Mesendoderm (in vitro differentiated cells): ENCODE results near the gene R3HDM2. TPM values are rescaled to one million over a fixed set of nuclear protein-coding genes. Genes with fewer than 3 reads are reported as not detected.

Experiments
- DNase-seq: peaks from one replicate; pipeline ENCODE4 v3.0.0; 2013
- H2AK5ac ChIP-seq: 2 replicates; pipeline ENCODE4 v1.6.1; 2013; ENCODE audit warnings: low read length, inconsistent platforms
- H2BK120ac ChIP-seq: 2 replicates; pipeline ENCODE4 v1.6.1; 2013; ENCODE audit warnings: low read depth, mild to moderate bottlenecking, low read length, moderate library complexity, mixed read lengths
- H2BK15ac ChIP-seq: replicated peaks from 2 replicates; pipeline ENCODE4 v1.6.1; 2013; ENCODE audit warnings: low read depth, mild to moderate bottlenecking, moderate library complexity
- H2BK5ac ChIP-seq: 2 replicates; pipeline ENCODE4 v1.6.1; 2013; ENCODE audit warnings: low read length, inconsistent platforms
- H3K18ac ChIP-seq: 2 replicates; pipeline ENCODE4 v1.6.1; 2013; ENCODE audit warnings: mild to moderate bottlenecking, low read length, mixed read lengths
- H3K23ac ChIP-seq: one replicate; pipeline ENCODE4 v1.6.1; 2013; ENCODE audit warnings: low read length
- H3K27ac ChIP-seq: 2 replicates; pipeline ENCODE4 v1.5.1; 2013; ENCODE audit warnings: low read depth, mild to moderate bottlenecking, inconsistent platforms, low read length, moderate library complexity
- H3K27me3 ChIP-seq: 2 replicates; pipeline ENCODE4 v1.6.1; 2013; ENCODE audit warnings: low read length, control low read depth, mild to moderate bottlenecking, inconsistent platforms; ENCODE audit not compliant: insufficient read depth, poor library complexity
- H3K36me3 ChIP-seq: 2 replicates; pipeline ENCODE4 v1.6.1; 2013; ENCODE audit warnings: low read length, inconsistent platforms; ENCODE audit not compliant: control insufficient read depth, insufficient read depth
- H3K4ac ChIP-seq: one replicate; pipeline ENCODE4 v1.6.1; 2013; ENCODE audit warnings: low read depth, mild to moderate bottlenecking, low read length, moderate library complexity
- H3K4me1 ChIP-seq: 2 replicates; pipeline ENCODE4 v1.6.1; 2013; ENCODE audit warnings: low read depth, low read length, inconsistent platforms; ENCODE audit not compliant: control insufficient read depth
- H3K4me2 ChIP-seq: 2 replicates; pipeline ENCODE4 v1.6.1; 2013; ENCODE audit warnings: low read length
- H3K4me3 ChIP-seq: 2 replicates; pipeline ENCODE4 v1.5.1; 2013; ENCODE audit warnings: mild to moderate bottlenecking, low read length
- H3K56ac ChIP-seq: one replicate; pipeline ENCODE4 v1.6.1; 2013; ENCODE audit warnings: low read length
- H3K79me1 ChIP-seq: 2 replicates; pipeline ENCODE4 v1.6.1; 2013; ENCODE audit warnings: low read length, inconsistent platforms
- H3K79me2 ChIP-seq: 2 replicates; pipeline ENCODE4 v1.6.1; 2013; ENCODE audit warnings: mild to moderate bottlenecking, low read length; ENCODE audit not compliant: control insufficient read depth, insufficient read depth
- H3K9ac ChIP-seq: 2 replicates; pipeline ENCODE4 v1.6.1; 2013; ENCODE audit warnings: low read length, inconsistent platforms
- H4K5ac ChIP-seq: one replicate; pipeline ENCODE4 v1.6.1; 2013; ENCODE audit warnings: low read length
- H4K8ac ChIP-seq: one replicate; pipeline ENCODE4 v1.6.1; 2013; ENCODE audit warnings: low read depth, mild to moderate bottlenecking, control low read depth, low read length, moderate library complexity
- whole genome bisulfite sequencing: extraction: QIAGEN DNeasy Blood & Tissue Kit; methylation state at CpG from one replicate; pipeline ENCODE4 v1.1.7; 2013; ENCODE audit warnings: low lambda C conversion rate, missing lambda C conversion rate; ENCODE audit not compliant: insufficient coverage; ENCODE audit errors: extremely low coverage; 5-methylcytosine and 5-hydroxymethylcytosine counted together
- small RNA-seq: library from polyadenylated mRNA; stranded (forward); fragments of <200 nt; extraction: miRNeasy Mini kit (QIAGEN cat#:217004); gene quantifications from one replicate; pipeline ENCODE3, GENCODE V24; 2013; ENCODE audit not compliant: insufficient read depth

Gene R3HDM2

GRCh38 chr12:57205186-57205585 is 225.7 kb downstream of the R3HDM2 start:
- no peak for DNase-seq
- Histone ChIP-seq H2BK5ac (no peak overlapping the region), H4K8ac (no peak overlapping the region), H3K4me3 (no peak overlapping the region), H3K79me2 (no peaks in the 10 kb centered on the region), H3K4ac (no peak overlapping the region), H2AK5ac (no peak overlapping the region), H3K23ac (no peak overlapping the region), H3K4me1 (no peaks in the 10 kb centered on the region), H3K27ac (no peak overlapping the region), H3K56ac (no peak overlapping the region), H3K18ac (no peak overlapping the region), H3K9ac (no peak overlapping the region), H2BK15ac (no peak overlapping the region), H3K4me2 (no peak overlapping the region), H3K36me3 (peaks cover 11% of the 10 kb centered on the region), H2BK120ac (no peak overlapping the region), H4K5ac (no peak overlapping the region), H3K27me3 (no peaks in the 10 kb centered on the region), H3K79me1 (no peaks in the 10 kb centered on the region)
- no CpG with 5 or more reads among the region's 26 CpGs for WGBS

- no peak overlapping the region for H3K4me3 ChIP-seq
- no peak overlapping the region for H4K5ac ChIP-seq
- no peak for DNase-seq
- no peak overlapping the region for H3K18ac ChIP-seq
- no peaks in the 10 kb centered on the region for H3K79me1 ChIP-seq
- H3K4ac ChIP-seq = no peak overlapping the region
- H3K4me2 ChIP-seq = no peak overlapping the region
- H3K23ac ChIP-seq = no peak overlapping the region
- no peak overlapping the region for H3K56ac ChIP-seq
- H3K79me2 ChIP-seq = no peaks in the 10 kb centered on the region
- no CpG with 5 or more reads among the region's 19 CpGs for WGBS
- no peak overlapping the region for H2BK120ac ChIP-seq
- H3K27ac ChIP-seq = no peak overlapping the region
- peaks cover 11% of the 10 kb centered on the region for H3K36me3 ChIP-seq
- no peaks in the 10 kb centered on the region for H3K4me1 ChIP-seq
- no peak overlapping the region for H2BK5ac ChIP-seq
- H2AK5ac ChIP-seq = no peak overlapping the region
- H2BK15ac ChIP-seq = no peak overlapping the region
- no peaks in the 10 kb centered on the region for H3K27me3 ChIP-seq
- no peak overlapping the region for H3K9ac ChIP-seq
- H4K8ac ChIP-seq = no peak overlapping the region
These were observed 226.4 kb downstream of the R3HDM2 start for GRCh38 chr12:57204454-57204853.

GRCh38 chr12:57203791-57204190 is 227.1 kb downstream of the R3HDM2 start:
- H3K4me3 ChIP-seq = no peak overlapping the region
- H3K9ac ChIP-seq = no peak overlapping the region
- H4K8ac ChIP-seq = no peak overlapping the region
- no peak overlapping the region for H2BK15ac ChIP-seq
- no peak overlapping the region for H3K23ac ChIP-seq
- no peak overlapping the region for H3K56ac ChIP-seq
- H3K4me1 ChIP-seq = no peaks in the 10 kb centered on the region
- H2AK5ac ChIP-seq = no peak overlapping the region
- no peak overlapping the region for H2BK5ac ChIP-seq
- H3K4me2 ChIP-seq = no peak overlapping the region
- no peaks in the 10 kb centered on the region for H3K79me2 ChIP-seq
- no peak overlapping the region for H4K5ac ChIP-seq
- no peak overlapping the region for H3K4ac ChIP-seq
- H3K18ac ChIP-seq = no peak overlapping the region
- no peak overlapping the region for H3K27ac ChIP-seq
- H3K79me1 ChIP-seq = no peaks in the 10 kb centered on the region
- no CpG with 5 or more reads among the region's 11 CpGs for WGBS
- no peak for DNase-seq
- H3K27me3 ChIP-seq = no peaks in the 10 kb centered on the region
- H2BK120ac ChIP-seq = no peak overlapping the region
- peaks cover 10% of the 10 kb centered on the region for H3K36me3 ChIP-seq

Small RNAs within 50 kb of the gene (small RNA-seq; reads per million reads assigned to genes)
- not detected for gene RNU6-879P
